Measurements from ENCODE around the gene BZW1.
"Not testable (repeated sequence)": the region's sequence is repeated elsewhere in the genome, so short reads cannot be mapped to it uniquely, and the experiment has no call there.

Gene BZW1

GRCh38 chr2:200812122-200813022, 662 bp downstream of the BZW1 start:
- TF ChIP-seq CTCF (IDR thresholded peaks at IDR 0.05; ENCODE audit: control insufficient read depth, insufficient read depth, low read depth, low read length, missing control alignments) = peak; percentile 69
- DNase-seq (ENCODE audit: low read depth) = no peak
- peak overlapping the region; percentile 82 for H3K4me3 ChIP-seq (ENCODE audit: control insufficient read depth, low read depth, low read length)

DNA sequence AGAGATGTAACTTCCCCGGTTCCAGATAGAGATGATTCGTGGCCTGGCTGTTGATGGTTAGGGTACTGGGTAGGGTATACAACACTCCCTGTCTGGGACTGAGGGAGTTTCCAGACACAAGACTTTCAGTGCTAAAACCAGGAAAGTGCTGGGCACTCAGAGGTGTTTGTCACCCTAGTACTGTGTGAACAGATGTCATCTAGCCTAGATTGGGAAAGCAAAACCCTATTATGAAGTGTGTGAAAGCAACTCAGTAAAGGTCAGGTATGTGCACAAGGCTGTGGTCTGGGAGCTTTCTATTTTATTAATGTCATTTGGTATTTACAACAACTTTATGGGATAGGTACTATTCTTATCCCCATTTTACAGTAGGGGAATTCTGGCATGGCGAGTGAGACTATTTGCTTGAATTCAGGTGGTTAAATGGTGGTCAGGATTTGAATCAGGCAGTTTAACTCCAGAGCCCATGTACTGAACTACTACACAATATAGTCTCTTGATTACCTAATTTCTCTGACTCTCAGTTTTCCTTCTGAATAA, 2.6 kb downstream of the BZW1 start:
- H3K4me3 ChIP-seq (ENCODE audit: control insufficient read depth, low read depth, low read length) = no peak overlapping the region
- TF ChIP-seq CTCF (IDR thresholded peaks at IDR 0.05; ENCODE audit: control insufficient read depth, insufficient read depth, low read depth, low read length, missing control alignments) = no peak
- DNase-seq (ENCODE audit: low read depth) = no peak

- no peak for DNase-seq (ENCODE audit: low read depth)
- TF ChIP-seq CTCF (IDR thresholded peaks at IDR 0.05; ENCODE audit: control insufficient read depth, insufficient read depth, low read depth, low read length, missing control alignments) = no peak
- no peak overlapping the region for H3K4me3 ChIP-seq (ENCODE audit: control insufficient read depth, low read depth, low read length)
Observed at GRCh38 chr2:200814917-200815316, 3.2 kb downstream of the BZW1 start.

DNA sequence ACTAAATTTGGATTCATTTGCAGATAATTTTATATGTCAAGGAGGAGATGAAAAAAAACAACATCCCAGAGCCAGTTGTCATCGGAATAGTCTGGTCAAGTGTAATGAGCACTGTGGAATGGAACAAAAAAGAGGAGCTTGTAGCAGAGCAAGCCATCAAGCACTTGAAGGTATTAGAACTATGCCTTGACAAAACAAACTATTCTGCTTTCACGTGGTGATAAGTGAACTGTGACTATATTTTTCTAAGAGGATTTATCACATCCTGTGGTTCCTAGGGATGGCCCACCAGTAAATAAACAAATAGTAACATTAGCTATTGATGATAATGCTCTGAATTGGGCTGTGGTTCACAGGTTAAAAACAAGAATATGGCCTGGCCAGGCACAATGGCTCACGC, 7.0 kb downstream of the BZW1 start:
- not testable (repeated sequence) for DNase-seq (ENCODE audit: low read depth); H3K4me3 ChIP-seq (ENCODE audit: control insufficient read depth, low read depth, low read length)

- DNase-seq (ENCODE audit: low read depth) = no peak
- H3K4me3 ChIP-seq (ENCODE audit: control insufficient read depth, low read depth, low read length) = no peak overlapping the region
- no peak for TF ChIP-seq CTCF (IDR thresholded peaks at IDR 0.05; ENCODE audit: control insufficient read depth, insufficient read depth, low read depth, low read length, missing control alignments)
Observed at GRCh38 chr2:200820573-200821234, 9.0 kb downstream of the BZW1 start.

GRCh38 chr2:200821686-200822245, 10.1 kb downstream of the BZW1 start:
- no peak for DNase-seq (ENCODE audit: low read depth)
- TF ChIP-seq CTCF (IDR thresholded peaks at IDR 0.05; ENCODE audit: control insufficient read depth, insufficient read depth, low read depth, low read length, missing control alignments) = no peak
- no peak overlapping the region for H3K4me3 ChIP-seq (ENCODE audit: control insufficient read depth, low read depth, low read length)

- TF ChIP-seq CTCF (IDR thresholded peaks at IDR 0.05; ENCODE audit: control insufficient read depth, insufficient read depth, low read depth, low read length, missing control alignments) = no peak
- no peak overlapping the region for H3K4me3 ChIP-seq (ENCODE audit: control insufficient read depth, low read depth, low read length)
- DNase-seq (ENCODE audit: low read depth) = no peak
Observed at GRCh38 chr2:200828104-200828503, 16.4 kb downstream of the BZW1 start.

All from AG09309 (cell line).